A673 (cell line): Measurements from ENCODE around the gene HTR3B. TPM values are rescaled to one million over a fixed set of nuclear protein-coding genes. Genes with fewer than 3 reads are reported as not detected.

ENCODE experiments used
- BruUV-seq: library from RNA; stranded (reverse); fragments of 400-500 nt; replicated peaks from 2 replicates; lab custom pipeline; 2021; lab: Mats Ljungman, UMichigan
- CTCF ChIA-PET: fragments of 300-600 bp; sonication (Branson Sonifier 250); formaldehyde crosslinking; loops from one replicate; lab custom pipeline; 2022; ENCODE audit warnings: antibody characterized with exemption; lab: Charles Lee
- POLR2A ChIA-PET: fragments of 300-600 bp; sonication (Branson Sonifier 250); formaldehyde crosslinking; loops from one replicate; lab custom pipeline; 2022; ENCODE audit warnings: antibody characterized with exemption; ENCODE audit not compliant: low non-redundant PET; lab: Charles Lee
- DNase-seq: peaks from one replicate; pipeline ENCODE4 v3.0.0-alpha.2; 2015; ENCODE audit warnings: low spot score
- H3K27ac ChIP-seq: fragments of 200-600 bp; sonication (generic); 2 replicates; pipeline ENCODE4 v1.5.1; 2016; ENCODE audit warnings: mixed run types, low read depth, mild to moderate bottlenecking, mixed read lengths, antibody characterized with exemption, low read length; ENCODE audit not compliant: poor library complexity, severe bottlenecking
- H3K27me3 ChIP-seq: fragments of 200-600 bp; sonication (generic); replicated peaks from 2 replicates; pipeline ENCODE4 v1.6.1; 2017; ENCODE audit warnings: mixed run types, low read depth, mild to moderate bottlenecking, mixed read lengths, antibody characterized with exemption, low read length; ENCODE audit not compliant: insufficient read depth, poor library complexity
- H3K36me3 ChIP-seq: fragments of 200-600 bp; sonication (generic); 2 replicates; pipeline ENCODE4 v1.6.1; 2016; ENCODE audit warnings: mixed run types, mild to moderate bottlenecking, mixed read lengths, antibody characterized with exemption, low read length; ENCODE audit not compliant: insufficient read depth, poor library complexity, severe bottlenecking
- H3K4me1 ChIP-seq: fragments of 200-600 bp; sonication (generic); 2 replicates; pipeline ENCODE4 v1.6.1; 2017; ENCODE audit warnings: mixed run types, mild to moderate bottlenecking, mixed read lengths, antibody characterized with exemption, low read length; ENCODE audit not compliant: insufficient read depth, poor library complexity, severe bottlenecking
- H3K4me3 ChIP-seq: fragments of 200-600 bp; sonication (generic); 2 replicates; pipeline ENCODE4 v1.5.1; 2016; ENCODE audit warnings: low read depth, mixed run types, mild to moderate bottlenecking, mixed read lengths, low read length; ENCODE audit not compliant: poor library complexity, severe bottlenecking
- H3K9me3 ChIP-seq: fragments of 200-600 bp; sonication (generic); 2 replicates; pipeline ENCODE4 v1.6.1; 2016; ENCODE audit warnings: mixed run types, low read depth, mild to moderate bottlenecking, mixed read lengths, antibody characterized with exemption, low read length; ENCODE audit not compliant: poor library complexity, severe bottlenecking
- CTCF ChIP-seq: fragments of 300-800, 200-600 bp; sonication (generic); conservative IDR thresholded peaks from 2 replicates; pipeline ENCODE4 v1.5.1; 2017; ENCODE audit warnings: low read depth, mild to moderate bottlenecking, antibody characterized with exemption, low read length, moderate library complexity, mixed read lengths
- EZH2 ChIP-seq: fragments of 200-600 bp; sonication (generic); IDR thresholded peaks from 2 replicates; pipeline ENCODE4 v1.6.1; 2017; ENCODE audit warnings: borderline replicate concordance, low read depth, mild to moderate bottlenecking, mixed read lengths, antibody characterized with exemption, low read length; ENCODE audit not compliant: poor library complexity, severe bottlenecking
- intact Hi-C: fragments of 100-400 bp; cut with micrococcal nuclease; formaldehyde crosslinking; loops from one replicate; pipeline ENCODE4 v1.10.0; 2022; ENCODE audit not compliant: unreplicated experiment
- total RNA-seq: library from RNA; stranded (reverse); gene quantifications from 2 replicates; pipeline ENCODE4 v1.2.3, GENCODE V29; 2021

The HTR3B gene
- total RNA-seq, 1 experiment from 2014 or later: not detected

GRCh38 chr11:113859665-113860064 is 44.9 kb upstream of the HTR3B start:
- H3K27ac ChIP-seq: no peak overlapping the region
- H3K4me3 ChIP-seq: no peak overlapping the region
- H3K27me3 ChIP-seq: no peaks in the 10 kb centered on the region
- H3K4me1 ChIP-seq: no peaks in the 10 kb centered on the region
- BruUV-seq: no TSS peak
- POLR2A ChIA-PET: no interaction called here
- H3K36me3 ChIP-seq: no peaks in the 10 kb centered on the region
- no peak for TF ChIP-seq CTCF
- no peak for TF ChIP-seq EZH2
- CTCF ChIA-PET: no interaction called here
- intact Hi-C loops: no loop called here
- no peaks in the 10 kb centered on the region for H3K9me3 ChIP-seq
- no peak for DNase-seq

GRCh38 chr11:113862435-113862834 is 42.2 kb upstream of the HTR3B start:
- BruUV-seq: no TSS peak
- Histone ChIP-seq H3K9me3 (no peaks in the 10 kb centered on the region), H3K27ac (no peak overlapping the region), H3K4me1 (no peaks in the 10 kb centered on the region), H3K4me3 (no peak overlapping the region), H3K36me3 (no peaks in the 10 kb centered on the region), H3K27me3 (no peaks in the 10 kb centered on the region)
- TF ChIP-seq CTCF (no peak), EZH2 (no peak)
- ChIA-PET CTCF (no interaction called here), POLR2A (no interaction called here)
- DNase-seq: peak; percentile 36
- intact Hi-C loops: no loop called here

GRCh38 chr11:113864410-113864809 is 40.2 kb upstream of the HTR3B start:
- TF ChIP-seq CTCF: no peak
- H3K9me3 ChIP-seq: no peaks in the 10 kb centered on the region
- H3K36me3 ChIP-seq: no peaks in the 10 kb centered on the region
- POLR2A ChIA-PET: no interaction called here
- H3K27me3 ChIP-seq: no peaks in the 10 kb centered on the region
- H3K27ac ChIP-seq: no peak overlapping the region
- H3K4me3 ChIP-seq: no peak overlapping the region
- BruUV-seq: no TSS peak
- H3K4me1 ChIP-seq: no peaks in the 10 kb centered on the region
- CTCF ChIA-PET: no interaction called here
- intact Hi-C loops: no loop called here
- DNase-seq: no peak
